Neural cell (in vitro differentiated cells): ENCODE data around the gene RNGTT. TPM values are rescaled to one million over a fixed set of nuclear protein-coding genes. Genes with fewer than 3 reads are reported as not detected.

Source experiments
- H2AFZ ChIP-seq: fragments of 200-600, 300-800 bp; sonication (generic), shearing (Covaris generic); 2 replicates; pipeline ENCODE4 v1.6.0; 2014; ENCODE audit warnings: low read depth, mild to moderate bottlenecking, antibody characterized with exemption, low read length, moderate library complexity
- H3F3A ChIP-seq: fragments of 200-600 bp; shearing (Covaris generic); 2 replicates; pipeline ENCODE4 v1.6.1; 2016; ENCODE audit warnings: mild to moderate bottlenecking, moderate library complexity, mixed read lengths, antibody characterized with exemption, low read length; ENCODE audit not compliant: insufficient read depth, poor library complexity, severe bottlenecking
- H3K27ac ChIP-seq: fragments of 200-600, 300-800 bp; sonication (generic), shearing (Covaris generic); 2 replicates; pipeline ENCODE4 v1.5.1; 2014; ENCODE audit warnings: mild to moderate bottlenecking, low read length, moderate library complexity
- H3K27me3 ChIP-seq: fragments of 300-800, 200-600 bp; sonication (generic), shearing (Covaris generic); 2 replicates; pipeline ENCODE4 v1.6.0; 2014; ENCODE audit warnings: mild to moderate bottlenecking, low read depth, low read length, moderate library complexity; ENCODE audit not compliant: insufficient read depth
- H3K36me3 ChIP-seq: fragments of 300-800, 200-600 bp; sonication (generic), shearing (Covaris generic); 2 replicates; pipeline ENCODE4 v1.5.1; 2014; ENCODE audit warnings: mild to moderate bottlenecking, antibody characterized with exemption, low read length, moderate library complexity; ENCODE audit not compliant: insufficient read depth
- H3K4me2 ChIP-seq: fragments of 300-800, 200-600 bp; sonication (generic), shearing (Covaris generic); 2 replicates; pipeline ENCODE4 v1.6.0; 2014; ENCODE audit warnings: mild to moderate bottlenecking, low read length
- H3K4me3 ChIP-seq: fragments of 300-800, 200-600 bp; sonication (generic), shearing (Covaris generic); 2 replicates; pipeline ENCODE4 v1.5.1; 2014; ENCODE audit warnings: mild to moderate bottlenecking, low read length, moderate library complexity
- H3K79me2 ChIP-seq: fragments of 200-600 bp; shearing (Covaris generic); replicated peaks from 2 replicates; pipeline ENCODE4 v1.6.0; 2014; ENCODE audit warnings: mild to moderate bottlenecking, low read length, moderate library complexity; ENCODE audit not compliant: insufficient read depth
- H3K9ac ChIP-seq: fragments of 300-800, 200-600 bp; sonication (generic), shearing (Covaris generic); 2 replicates; pipeline ENCODE4 v1.6.1; 2016; ENCODE audit warnings: mild to moderate bottlenecking, low read length, mixed read lengths
- H3K9me2 ChIP-seq: fragments of 200-600 bp; shearing (Covaris generic); 2 replicates; pipeline ENCODE4 v1.6.1; 2016; ENCODE audit warnings: mild to moderate bottlenecking, low read length, mixed read lengths; ENCODE audit not compliant: insufficient read depth
- H3K9me3 ChIP-seq: fragments of 200-600, 300-800 bp; sonication (generic), shearing (Covaris generic); 2 replicates; pipeline ENCODE4 v1.6.1; 2016; ENCODE audit warnings: mild to moderate bottlenecking, mixed run types, low read length, moderate library complexity, mixed read lengths
- H4K20me1 ChIP-seq: fragments of 200-600 bp; shearing (Covaris generic); 2 replicates; pipeline ENCODE4 v1.6.1; 2016; ENCODE audit warnings: mild to moderate bottlenecking, mixed run types; ENCODE audit not compliant: insufficient read depth
- EP300 ChIP-seq: fragments of 450-650 bp; conservative IDR thresholded peaks from 2 replicates; pipeline ENCODE4 v1.6.1; 2014; ENCODE audit warnings: antibody characterized with exemption, mild to moderate bottlenecking, moderate library complexity; ENCODE audit not compliant: poor library complexity, severe bottlenecking
- EZH2 ChIP-seq: fragments of 200-600, 300-800 bp; shearing (Covaris generic), sonication (generic); IDR thresholded peaks from 2 replicates; pipeline ENCODE4 v1.6.1; 2014; ENCODE audit warnings: antibody characterized with exemption, low read length, borderline replicate concordance, mild to moderate bottlenecking; ENCODE audit not compliant: insufficient read depth, poor library complexity, severe bottlenecking
- MXI1 ChIP-seq: fragments of 450-650 bp; conservative IDR thresholded peaks from 2 replicates; pipeline ENCODE4 v1.6.1; 2014; ENCODE audit warnings: antibody characterized with exemption, mild to moderate bottlenecking; ENCODE audit not compliant: poor library complexity, severe bottlenecking
- POLR2AphosphoS5 ChIP-seq: IDR thresholded peaks from 2 replicates; pipeline ENCODE4 v1.6.1; 2012
- RAD21 ChIP-seq: fragments of 450-650 bp; conservative IDR thresholded peaks from 2 replicates; pipeline ENCODE4 v1.6.1; 2014; ENCODE audit warnings: antibody characterized with exemption, mild to moderate bottlenecking, moderate library complexity
- SMC3 ChIP-seq: fragments of 450-650 bp; conservative IDR thresholded peaks from 2 replicates; pipeline ENCODE4 v1.6.1; 2014; ENCODE audit warnings: antibody characterized with exemption, mild to moderate bottlenecking, moderate library complexity; ENCODE audit not compliant: poor library complexity
- TAF1 ChIP-seq: IDR thresholded peaks from 2 replicates; pipeline ENCODE4 v1.6.1; 2012; ENCODE audit warnings: low read depth
- polyA plus RNA-seq: library from polyadenylated mRNA; depleted of rRNA; stranded (reverse); fragments of >200 nt; gene quantifications from 2 replicates; pipeline ENCODE4 v1.2.3, GENCODE V29; 2014
- TF ChIP-seq, protein P1 (sequence below): fragments of 450-650 bp; IDR thresholded peaks from 2 replicates; pipeline ENCODE4 v1.5.1; 2014; ENCODE audit warnings: antibody characterized with exemption, mild to moderate bottlenecking, moderate library complexity; ENCODE audit not compliant: poor library complexity, severe bottlenecking
- TF ChIP-seq, protein P2 (sequence below): IDR thresholded peaks from 2 replicates; pipeline ENCODE4 v1.6.1; 2012; ENCODE audit warnings: borderline replicate concordance

RNGTT gene
- polyA plus RNA-seq, 1 donor from 2014 or later: 28.3 TPM

DNA sequence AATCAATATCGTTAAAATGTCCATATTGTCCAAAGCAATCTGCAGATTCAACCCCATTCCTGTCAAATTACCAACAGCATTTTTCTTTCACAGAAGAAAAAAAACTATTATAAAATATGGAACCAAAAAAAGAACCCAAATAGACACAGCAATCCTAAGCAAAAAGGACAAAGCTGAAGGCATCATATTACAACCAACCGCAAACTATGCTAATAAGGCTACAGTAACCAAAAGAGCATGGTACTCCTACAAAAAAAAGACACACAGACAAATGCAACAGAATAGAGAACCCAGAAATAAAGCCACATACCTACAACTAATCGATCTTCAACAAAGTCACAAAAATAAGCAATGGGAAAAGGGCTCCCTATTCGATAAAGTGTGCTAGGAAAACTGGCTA lies 49.2 kb downstream of the RNGTT start:
- Histone ChIP-seq H3F3A (no peaks in the 10 kb centered on the region), H3K27ac (no peak overlapping the region), H3K4me3 (no peak overlapping the region), H2AFZ (no peak overlapping the region), H3K9ac (no peak overlapping the region), H3K9me2 (no peaks in the 10 kb centered on the region), H4K20me1 (no peaks in the 10 kb centered on the region), H3K27me3 (no peaks in the 10 kb centered on the region), H3K36me3 (no peaks in the 10 kb centered on the region), H3K4me2 (no peak overlapping the region), H3K79me2 (peaks cover 7% of the 10 kb centered on the region), H3K9me3 (no peaks in the 10 kb centered on the region)
- TF ChIP-seq, protein P1, sequence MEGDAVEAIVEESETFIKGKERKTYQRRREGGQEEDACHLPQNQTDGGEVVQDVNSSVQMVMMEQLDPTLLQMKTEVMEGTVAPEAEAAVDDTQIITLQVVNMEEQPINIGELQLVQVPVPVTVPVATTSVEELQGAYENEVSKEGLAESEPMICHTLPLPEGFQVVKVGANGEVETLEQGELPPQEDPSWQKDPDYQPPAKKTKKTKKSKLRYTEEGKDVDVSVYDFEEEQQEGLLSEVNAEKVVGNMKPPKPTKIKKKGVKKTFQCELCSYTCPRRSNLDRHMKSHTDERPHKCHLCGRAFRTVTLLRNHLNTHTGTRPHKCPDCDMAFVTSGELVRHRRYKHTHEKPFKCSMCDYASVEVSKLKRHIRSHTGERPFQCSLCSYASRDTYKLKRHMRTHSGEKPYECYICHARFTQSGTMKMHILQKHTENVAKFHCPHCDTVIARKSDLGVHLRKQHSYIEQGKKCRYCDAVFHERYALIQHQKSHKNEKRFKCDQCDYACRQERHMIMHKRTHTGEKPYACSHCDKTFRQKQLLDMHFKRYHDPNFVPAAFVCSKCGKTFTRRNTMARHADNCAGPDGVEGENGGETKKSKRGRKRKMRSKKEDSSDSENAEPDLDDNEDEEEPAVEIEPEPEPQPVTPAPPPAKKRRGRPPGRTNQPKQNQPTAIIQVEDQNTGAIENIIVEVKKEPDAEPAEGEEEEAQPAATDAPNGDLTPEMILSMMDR: no peak
- TF ChIP-seq POLR2AphosphoS5 (no peak), RAD21 (no peak), MXI1 (no peak), SMC3 (no peak)
- TF ChIP-seq, protein P2, sequence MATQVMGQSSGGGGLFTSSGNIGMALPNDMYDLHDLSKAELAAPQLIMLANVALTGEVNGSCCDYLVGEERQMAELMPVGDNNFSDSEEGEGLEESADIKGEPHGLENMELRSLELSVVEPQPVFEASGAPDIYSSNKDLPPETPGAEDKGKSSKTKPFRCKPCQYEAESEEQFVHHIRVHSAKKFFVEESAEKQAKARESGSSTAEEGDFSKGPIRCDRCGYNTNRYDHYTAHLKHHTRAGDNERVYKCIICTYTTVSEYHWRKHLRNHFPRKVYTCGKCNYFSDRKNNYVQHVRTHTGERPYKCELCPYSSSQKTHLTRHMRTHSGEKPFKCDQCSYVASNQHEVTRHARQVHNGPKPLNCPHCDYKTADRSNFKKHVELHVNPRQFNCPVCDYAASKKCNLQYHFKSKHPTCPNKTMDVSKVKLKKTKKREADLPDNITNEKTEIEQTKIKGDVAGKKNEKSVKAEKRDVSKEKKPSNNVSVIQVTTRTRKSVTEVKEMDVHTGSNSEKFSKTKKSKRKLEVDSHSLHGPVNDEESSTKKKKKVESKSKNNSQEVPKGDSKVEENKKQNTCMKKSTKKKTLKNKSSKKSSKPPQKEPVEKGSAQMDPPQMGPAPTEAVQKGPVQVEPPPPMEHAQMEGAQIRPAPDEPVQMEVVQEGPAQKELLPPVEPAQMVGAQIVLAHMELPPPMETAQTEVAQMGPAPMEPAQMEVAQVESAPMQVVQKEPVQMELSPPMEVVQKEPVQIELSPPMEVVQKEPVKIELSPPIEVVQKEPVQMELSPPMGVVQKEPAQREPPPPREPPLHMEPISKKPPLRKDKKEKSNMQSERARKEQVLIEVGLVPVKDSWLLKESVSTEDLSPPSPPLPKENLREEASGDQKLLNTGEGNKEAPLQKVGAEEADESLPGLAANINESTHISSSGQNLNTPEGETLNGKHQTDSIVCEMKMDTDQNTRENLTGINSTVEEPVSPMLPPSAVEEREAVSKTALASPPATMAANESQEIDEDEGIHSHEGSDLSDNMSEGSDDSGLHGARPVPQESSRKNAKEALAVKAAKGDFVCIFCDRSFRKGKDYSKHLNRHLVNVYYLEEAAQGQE: no peak

DNA sequence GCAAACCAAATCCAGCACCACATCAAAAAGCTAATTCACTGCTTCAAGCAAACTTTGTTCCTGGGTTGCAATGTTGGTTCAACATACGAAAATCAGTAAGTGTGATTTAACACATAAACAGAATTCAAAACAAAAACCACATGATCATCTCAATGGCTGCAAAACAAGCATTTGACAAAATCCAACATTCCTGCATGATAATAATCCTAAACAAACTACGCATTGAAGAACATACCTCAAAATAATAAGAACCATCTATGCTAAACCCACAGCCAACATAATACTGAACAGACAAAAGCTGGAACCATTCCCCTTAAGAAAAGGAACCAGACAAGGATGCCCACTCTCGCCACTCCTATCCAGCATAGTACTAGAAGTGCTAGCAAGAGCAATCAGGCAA lies 49.9 kb downstream of the RNGTT start:
- Histone ChIP-seq H3K36me3 (no peaks in the 10 kb centered on the region), H3K27me3 (no peaks in the 10 kb centered on the region), H3K9me3 (no peaks in the 10 kb centered on the region), H2AFZ (no peak overlapping the region), H3K4me3 (no peak overlapping the region), H3K4me2 (no peak overlapping the region), H3K27ac (no peak overlapping the region), H3K79me2 (peaks cover 7% of the 10 kb centered on the region), H3K9me2 (no peaks in the 10 kb centered on the region), H4K20me1 (no peaks in the 10 kb centered on the region), H3F3A (no peaks in the 10 kb centered on the region), H3K9ac (no peak overlapping the region)
- TF ChIP-seq POLR2AphosphoS5 (no peak), EZH2 (no peak), EP300 (no peak), MXI1 (no peak), TAF1 (no peak)
- TF ChIP-seq, protein P2: no peak
